Progenitor cell of endocrine pancreas (in vitro differentiated cells): ENCODE data around the gene ACP2. TPM values are rescaled to one million over a fixed set of nuclear protein-coding genes. Genes with fewer than 3 reads are reported as not detected.

ENCODE experiments used
- DNase-seq: peaks from one replicate; pipeline ENCODE4 v3.0.0; 2021; ENCODE audit warnings: low spot score; ENCODE audit not compliant: unreplicated experiment
- H3K27ac Mint-ChIP-seq: 2 replicates; pipeline ENCODE4 v1.8.0; 2021; ENCODE audit warnings: mild to moderate bottlenecking, moderate library complexity, mixed read lengths
- H3K27me3 Mint-ChIP-seq: 2 replicates; pipeline ENCODE4 v1.8.0; 2021; ENCODE audit warnings: mixed read lengths
- H3K36me3 Mint-ChIP-seq: 2 replicates; pipeline ENCODE4 v1.8.0; 2022; ENCODE audit warnings: mixed read lengths; ENCODE audit not compliant: insufficient read depth
- H3K4me1 Mint-ChIP-seq: 2 replicates; pipeline ENCODE4 v1.8.0; 2021; ENCODE audit warnings: low read depth, mixed read lengths
- H3K4me3 Mint-ChIP-seq: 2 replicates; pipeline ENCODE4 v1.8.0; 2021; ENCODE audit warnings: low read depth, mild to moderate bottlenecking, moderate library complexity, mixed read lengths
- H3K9me3 Mint-ChIP-seq: 2 replicates; pipeline ENCODE4 v1.8.0; 2021; ENCODE audit warnings: low read depth, mixed read lengths
- CTCF ChIP-seq: fragments of 200-600 bp; sonication (generic); IDR thresholded peaks from one replicate; pipeline ENCODE4 v1.5.0; 2021; ENCODE audit warnings: antibody characterized with exemption, mild to moderate bottlenecking; ENCODE audit not compliant: unreplicated experiment
- total RNA-seq: library from RNA; stranded (reverse); gene quantifications from 2 replicates; pipeline ENCODE4 v1.2.1, GENCODE V29; 2021

ACP2 gene
- total RNA-seq, 1 donor from 2014 or later, result 60.2 TPM

- Mint-ChIP-seq H3K9me3 (no peaks in the 10 kb centered on the region), H3K36me3 (peaks cover 14% of the 10 kb centered on the region), H3K4me3 (no peak overlapping the region), H3K4me1 (no peaks in the 10 kb centered on the region), H3K27ac (no peak overlapping the region), H3K27me3 (no peaks in the 10 kb centered on the region)
- no peak for TF ChIP-seq CTCF
- DNase-seq, result no peak
These were observed 30.2 kb upstream of the ACP2 start for GRCh38 chr11:47278769-47279168.

GRCh38 chr11:47278058-47278457 is 29.4 kb upstream of the ACP2 start:
- no peak for DNase-seq
- H3K4me3 Mint-ChIP-seq, result no peak overlapping the region
- H3K27ac Mint-ChIP-seq, result no peak overlapping the region
- no peaks in the 10 kb centered on the region for H3K4me1 Mint-ChIP-seq
- no peaks in the 10 kb centered on the region for H3K27me3 Mint-ChIP-seq
- TF ChIP-seq CTCF, result no peak
- H3K36me3 Mint-ChIP-seq, result peaks cover 14% of the 10 kb centered on the region
- no peaks in the 10 kb centered on the region for H3K9me3 Mint-ChIP-seq

GRCh38 chr11:47276923-47277322 is 28.3 kb upstream of the ACP2 start:
- Mint-ChIP-seq H3K27me3 (no peaks in the 10 kb centered on the region), H3K4me1 (peaks cover 7% of the 10 kb centered on the region), H3K9me3 (no peaks in the 10 kb centered on the region), H3K4me3 (no peak overlapping the region), H3K36me3 (peaks cover 11% of the 10 kb centered on the region), H3K27ac (no peak overlapping the region)
- no peak for TF ChIP-seq CTCF
- DNase-seq, result no peak

- peaks cover 11% of the 10 kb centered on the region for H3K36me3 Mint-ChIP-seq
- no peaks in the 10 kb centered on the region for H3K9me3 Mint-ChIP-seq
- H3K4me3 Mint-ChIP-seq, result no peak overlapping the region
- no peak for TF ChIP-seq CTCF
- peaks cover 19% of the 10 kb centered on the region for H3K4me1 Mint-ChIP-seq
- DNase-seq, result no peak
- H3K27ac Mint-ChIP-seq, result no peak overlapping the region
- no peaks in the 10 kb centered on the region for H3K27me3 Mint-ChIP-seq
These were observed 26.1 kb upstream of the ACP2 start for GRCh38 chr11:47274495-47275235.

- Mint-ChIP-seq H3K36me3 (peaks cover 8% of the 10 kb centered on the region), H3K4me1 (peaks cover 30% of the 10 kb centered on the region), H3K4me3 (no peak overlapping the region), H3K27ac (no peak overlapping the region), H3K27me3 (no peaks in the 10 kb centered on the region), H3K9me3 (no peaks in the 10 kb centered on the region)
- no peak for DNase-seq
- TF ChIP-seq CTCF, result no peak
These were observed 24.1 kb upstream of the ACP2 start for GRCh38 chr11:47272706-47273105.
